ENCODE data around the gene CHD1.
"Not testable (repeated sequence)": the region's sequence is repeated elsewhere in the genome, so short reads cannot be mapped to it uniquely, and the experiment has no call there.

Gene CHD1

GRCh38 chr5:98928873-98929709, at the start of gene CHD1:
Gene CHD1, minus strand, starts transcription at chr5:98929007. Its CDS starts 2,621 bp downstream, at chr5:98926386.
- peak; percentile 94 for DNase-seq

DNA sequence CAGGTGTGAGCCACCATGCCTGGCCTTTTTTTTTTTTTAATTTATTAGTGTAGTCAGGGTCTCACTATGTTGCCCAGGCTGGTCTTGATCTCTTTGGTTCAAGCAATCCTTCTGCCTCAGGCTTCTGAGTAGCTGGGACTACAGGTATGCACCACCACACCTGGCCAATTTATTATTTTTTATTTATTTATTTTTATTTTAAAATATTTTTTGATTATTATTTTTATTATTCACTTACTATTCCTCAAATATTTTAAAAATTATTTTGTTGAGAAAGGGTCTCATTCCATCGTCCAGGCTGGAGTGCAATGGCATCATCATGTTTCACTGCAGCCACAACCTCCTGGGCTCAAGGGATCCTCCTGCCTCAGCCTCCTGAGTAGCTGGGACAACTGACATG, 49.7 kb upstream of the CHD1 start:
- DNase-seq = no peak

DNA sequence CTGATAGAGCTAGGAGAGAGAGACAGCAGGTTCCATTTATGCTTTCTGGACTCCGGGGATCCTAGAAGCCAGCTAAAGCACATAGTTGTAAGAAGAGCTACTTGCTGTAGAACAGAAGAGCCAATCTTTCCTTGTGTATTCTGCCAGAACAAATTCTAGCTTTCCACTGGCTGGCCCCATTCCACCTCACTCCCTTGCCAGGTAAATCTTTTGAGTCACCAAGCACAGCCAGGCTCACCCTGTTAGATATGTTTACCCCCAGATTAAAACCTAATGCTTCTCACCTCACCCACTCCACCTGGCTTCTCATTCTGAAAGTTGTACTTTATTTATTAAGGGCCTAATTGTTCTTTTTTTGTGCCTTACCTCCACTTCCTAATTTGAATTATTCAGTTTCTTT, 48.9 kb upstream of the CHD1 start:
- DNase-seq = no peak

DNA sequence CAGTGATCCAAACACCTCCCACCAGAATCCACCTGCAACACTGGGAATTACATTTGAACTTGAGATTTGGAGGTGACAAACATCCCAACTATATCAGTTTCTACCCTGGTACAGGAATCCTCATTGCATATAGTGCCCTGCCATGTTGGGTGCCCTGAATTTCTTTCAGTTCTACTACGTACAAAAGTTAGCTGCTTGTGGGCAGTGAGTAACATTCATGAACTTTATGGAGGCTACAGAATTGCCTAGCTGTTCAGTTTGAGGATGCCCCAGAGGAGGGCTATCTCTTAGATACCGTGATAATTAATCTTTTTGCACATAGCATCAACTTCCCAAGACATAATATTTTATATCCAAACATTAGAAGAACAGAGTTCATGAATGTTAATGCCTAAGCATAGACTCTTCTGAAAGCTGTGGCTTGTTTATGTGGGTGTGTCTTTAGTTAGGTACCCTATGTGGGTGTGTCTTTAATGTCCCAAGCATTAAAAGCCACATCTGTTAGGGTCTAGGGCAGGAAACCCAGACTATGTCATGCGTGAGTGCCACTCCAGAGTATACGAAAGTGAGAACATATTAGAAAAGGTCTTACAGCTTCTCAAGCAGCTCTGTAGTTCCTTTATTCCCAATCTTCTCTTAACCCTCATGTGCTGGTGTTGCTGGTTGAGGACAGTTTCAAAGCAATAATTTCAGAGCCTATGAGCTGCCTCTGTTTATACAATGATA, 47.0 kb upstream of the CHD1 start:
- no peak for DNase-seq

GRCh38 chr5:98975223-98975622, 46.4 kb upstream of the CHD1 start:
- no peak for DNase-seq

DNA sequence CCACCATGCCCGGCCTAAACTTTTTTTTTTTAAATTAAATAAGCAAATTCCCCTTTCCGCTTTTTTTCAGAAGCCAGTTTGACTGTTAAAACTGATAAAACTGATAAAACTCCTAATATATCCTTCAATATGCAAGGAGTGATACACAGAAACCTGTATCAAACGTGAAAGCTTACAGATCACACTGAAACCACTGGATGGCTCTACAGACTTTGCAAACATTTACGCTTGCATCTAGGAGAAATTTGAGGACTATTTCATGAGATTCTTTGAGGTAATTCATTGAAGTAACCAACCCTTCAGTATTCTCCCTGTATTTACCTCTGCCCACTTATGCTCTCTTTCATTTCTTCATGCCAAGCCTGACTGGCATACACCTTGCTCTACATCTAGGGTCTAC, 40.6 kb upstream of the CHD1 start:
- no peak for DNase-seq

DNA sequence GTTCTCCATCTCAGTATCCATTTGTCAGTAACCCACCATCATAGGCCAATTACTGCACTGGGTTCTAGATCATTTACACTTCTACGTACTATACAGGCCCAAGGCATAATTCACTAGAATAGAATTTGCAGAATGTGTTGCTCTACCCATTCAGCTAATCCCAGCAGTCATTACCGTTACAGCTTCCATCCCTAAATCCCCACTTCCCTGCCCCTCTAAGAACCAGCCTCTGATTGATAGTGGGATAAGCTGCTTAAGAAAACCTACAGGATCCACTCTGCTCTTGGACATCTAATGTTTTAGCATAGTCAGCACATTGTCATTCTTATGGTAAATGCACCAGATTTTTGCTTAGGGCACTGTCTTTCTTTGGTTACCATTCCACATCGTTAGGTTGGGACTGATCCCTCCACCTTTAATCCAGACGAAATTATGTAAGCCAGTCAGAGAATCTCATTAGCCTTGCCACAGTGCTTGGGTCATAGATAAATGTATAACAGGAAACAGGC, 39.3 kb upstream of the CHD1 start:
- DNase-seq = no peak

GRCh38 chr5:98965226-98965625, 36.4 kb upstream of the CHD1 start:
- DNase-seq = no peak

GRCh38 chr5:98964621-98965020, 35.8 kb upstream of the CHD1 start:
- no peak for DNase-seq

DNA sequence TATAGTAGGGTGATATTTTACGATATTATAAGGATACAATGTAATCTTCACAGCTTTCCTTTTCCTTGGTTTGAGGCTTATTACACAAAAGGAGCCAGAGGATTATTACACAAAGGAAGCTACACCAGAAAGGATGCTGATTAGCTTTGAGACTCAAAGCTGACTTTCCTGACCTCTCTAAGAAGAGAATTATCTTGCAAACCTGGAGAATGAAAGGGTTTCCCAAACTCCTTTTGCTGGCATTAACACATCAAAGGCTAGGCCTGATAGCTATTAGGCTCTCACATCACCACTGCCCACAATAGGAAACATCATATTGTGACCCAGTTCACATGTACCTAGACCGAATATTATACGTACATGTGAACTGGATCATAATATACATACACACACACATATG, 34.2 kb upstream of the CHD1 start:
- DNase-seq = no peak

DNA sequence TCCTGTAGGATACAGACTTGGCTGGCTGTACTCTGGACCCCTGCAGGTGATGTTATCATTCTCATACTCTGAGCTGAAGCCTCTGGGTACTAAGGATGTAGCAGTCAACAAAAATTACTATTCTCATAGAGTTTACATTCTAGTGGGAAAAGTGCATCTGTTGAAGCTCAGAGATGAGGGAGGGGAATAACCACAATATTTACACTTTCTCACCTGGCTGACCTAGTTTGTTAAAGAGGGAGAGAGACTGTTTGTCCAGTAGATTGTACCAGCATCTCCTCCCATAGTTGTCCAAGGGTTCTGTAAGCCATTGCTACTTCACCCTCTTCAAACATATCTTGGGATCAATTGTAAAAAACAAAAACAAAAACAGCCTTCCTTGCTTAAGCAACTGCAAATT, 33.8 kb upstream of the CHD1 start:
- no peak for DNase-seq

DNA sequence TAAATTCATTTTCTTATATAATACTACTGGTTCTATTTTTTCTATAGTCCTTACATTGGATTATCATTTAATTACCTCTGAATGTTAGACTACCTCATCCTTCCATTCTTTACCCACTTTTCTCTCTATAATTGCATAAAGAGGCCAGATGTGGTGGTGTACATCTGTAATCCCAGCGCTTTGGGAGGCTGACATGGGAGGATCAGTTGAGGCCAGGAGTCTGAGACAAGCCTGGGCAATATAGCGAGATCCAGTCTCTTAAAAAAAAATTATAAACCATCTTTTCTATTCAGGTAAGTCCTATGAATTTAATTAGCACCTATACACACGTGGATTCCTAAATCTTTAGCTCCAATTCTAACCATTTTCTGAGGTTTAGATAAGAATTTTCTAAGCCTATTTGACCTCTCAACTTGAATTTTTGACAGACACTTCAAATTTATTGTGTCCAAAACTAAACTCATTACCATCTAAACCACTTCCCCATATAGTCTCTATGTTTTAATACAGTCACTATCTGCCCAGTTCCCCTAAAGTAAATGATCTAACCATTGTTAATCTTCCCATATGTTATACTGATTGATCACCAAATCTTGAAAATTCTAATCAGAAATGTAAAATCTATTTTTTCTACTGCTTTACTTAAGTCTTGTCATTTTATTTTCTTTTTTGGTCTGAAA, 33.0 kb upstream of the CHD1 start:
- DNase-seq = no peak

- DNase-seq = no peak
Measured at GRCh38 chr5:98957307-98957706, 28.5 kb upstream of the CHD1 start.

GRCh38 chr5:98955888-98956287, 27.1 kb upstream of the CHD1 start:
- DNase-seq = not testable (repeated sequence)

- not testable (repeated sequence) for DNase-seq
Measured at GRCh38 chr5:98955471-98955870, 26.7 kb upstream of the CHD1 start.

- DNase-seq = no peak
Measured at GRCh38 chr5:98954392-98955028, 25.7 kb upstream of the CHD1 start.

DNA sequence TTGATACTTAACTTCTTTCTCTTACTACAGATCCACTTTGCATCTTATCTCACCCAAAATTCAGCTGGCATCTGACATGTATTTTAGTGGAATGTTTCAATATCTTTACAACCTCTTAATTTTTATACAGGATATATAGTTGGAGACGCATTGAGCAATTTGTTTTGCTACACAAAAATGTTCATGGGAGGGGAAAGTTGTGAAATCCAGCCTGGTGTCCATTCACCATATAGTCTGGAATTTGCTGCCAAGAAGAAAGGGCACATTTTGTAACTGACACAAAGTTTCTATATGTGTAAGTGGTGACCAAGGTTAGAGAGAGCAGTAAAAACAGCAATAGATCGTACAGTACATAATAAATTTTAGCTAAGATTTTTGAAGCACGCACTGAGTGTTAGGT, 14.0 kb upstream of the CHD1 start:
- no peak for DNase-seq

DNA sequence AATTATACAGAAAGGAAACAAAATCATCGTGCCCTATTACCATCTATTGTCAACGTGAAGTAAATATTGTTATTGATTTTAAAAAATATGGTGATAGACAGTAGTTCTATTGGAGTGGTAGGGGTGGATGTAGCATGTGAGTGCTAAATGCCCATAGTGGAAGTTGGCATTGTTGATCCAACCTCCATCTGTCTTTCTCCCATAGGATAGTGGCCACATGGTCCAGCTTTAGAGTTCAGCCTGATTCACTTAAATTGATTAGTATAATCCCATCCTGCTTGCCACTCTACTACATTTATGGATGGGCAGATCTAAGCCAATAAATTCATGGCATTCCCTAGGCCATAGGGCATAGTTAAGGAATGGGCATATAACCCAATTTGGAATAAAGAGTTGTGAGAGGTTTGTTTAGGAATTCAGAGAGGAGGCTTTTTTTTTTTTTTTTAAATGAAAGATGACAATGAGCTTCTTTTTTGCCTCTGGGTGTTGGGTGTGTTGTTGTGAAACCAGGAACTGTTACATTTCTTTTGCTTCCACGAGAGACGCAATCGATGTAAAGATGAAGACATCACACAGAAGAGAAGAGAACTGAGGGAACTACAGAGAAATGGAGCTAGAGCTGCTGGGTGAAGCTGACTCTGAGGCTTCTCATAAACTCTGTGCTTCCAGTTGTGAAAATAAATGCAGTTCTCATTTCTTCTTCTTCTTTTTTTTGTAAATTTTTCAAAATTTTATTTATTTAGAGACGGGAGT, 12.5 kb upstream of the CHD1 start:
- no peak for DNase-seq

DNA sequence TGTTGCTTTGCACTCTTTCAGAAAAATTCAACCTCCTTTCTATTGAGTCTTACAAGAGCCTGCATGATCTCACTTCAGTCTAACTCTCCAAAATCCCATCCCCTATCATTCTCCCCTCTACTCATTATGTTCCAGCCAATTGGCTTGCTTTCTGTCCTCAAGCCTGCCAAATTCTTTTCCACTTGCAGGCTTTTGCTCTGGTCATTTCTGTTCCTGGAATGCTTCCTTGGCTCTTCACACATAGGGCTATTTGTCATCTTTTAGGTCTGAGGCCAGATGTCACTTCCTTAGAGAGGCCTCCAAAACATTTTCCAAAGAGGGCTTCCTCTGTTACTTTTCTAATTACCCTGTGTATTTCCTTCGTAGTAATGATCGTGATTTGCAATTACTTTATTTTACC, 11.8 kb upstream of the CHD1 start:
- no peak for DNase-seq

DNA sequence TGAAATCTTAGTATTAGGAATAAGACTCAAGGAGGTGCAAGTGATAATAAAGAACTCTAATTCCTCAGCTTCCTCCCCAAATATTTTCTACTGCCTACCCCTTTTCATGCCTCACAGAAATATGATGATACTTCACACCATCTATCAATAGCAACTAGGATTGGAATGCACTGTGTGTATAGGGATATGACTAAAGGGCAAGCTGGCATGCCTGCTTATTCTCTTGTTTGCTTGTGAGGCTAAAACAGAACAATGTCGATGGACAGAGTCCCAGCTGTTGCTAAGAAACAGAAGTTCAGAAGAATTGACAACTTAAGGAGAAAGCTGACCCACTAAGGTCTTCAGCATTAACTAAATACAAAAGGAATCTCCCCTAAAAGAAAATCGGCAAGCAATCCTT, 9.7 kb upstream of the CHD1 start:
- no peak for DNase-seq

DNA sequence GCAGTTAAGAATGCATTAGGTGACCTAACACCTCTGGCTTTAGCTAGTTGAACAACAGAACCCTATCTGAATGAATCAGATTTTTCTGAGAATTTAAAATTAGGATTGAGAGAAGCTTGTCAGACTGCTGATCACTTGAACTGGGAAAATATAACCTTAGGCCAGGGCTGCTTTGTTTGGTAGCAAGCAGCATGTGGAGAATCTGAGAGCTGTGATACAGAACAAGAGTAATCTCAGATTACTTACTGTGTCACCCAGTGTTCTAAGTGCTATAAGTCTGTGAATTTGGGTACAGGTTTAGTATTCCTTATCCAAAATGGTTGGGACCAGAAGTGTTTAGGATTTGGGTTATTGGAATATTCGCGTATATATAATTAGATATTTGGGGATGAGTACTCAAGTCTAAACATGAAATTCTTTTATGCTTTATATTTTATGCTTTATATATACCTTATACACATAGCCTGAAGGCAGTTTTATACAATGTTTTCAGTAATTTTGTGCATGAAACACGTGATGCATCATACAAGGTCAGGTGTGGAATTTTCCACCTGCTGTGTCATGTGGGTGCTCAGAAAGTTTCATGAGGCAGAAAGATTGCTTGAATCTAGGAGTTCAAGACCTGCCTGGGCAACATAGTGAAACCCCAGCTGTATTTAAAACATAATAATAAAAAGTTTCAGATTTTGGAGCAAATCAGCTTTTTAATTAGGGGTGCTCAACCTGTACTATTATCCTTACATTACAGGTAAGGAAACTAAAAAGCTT, 8.3 kb upstream of the CHD1 start:
- DNase-seq = no peak

DNA sequence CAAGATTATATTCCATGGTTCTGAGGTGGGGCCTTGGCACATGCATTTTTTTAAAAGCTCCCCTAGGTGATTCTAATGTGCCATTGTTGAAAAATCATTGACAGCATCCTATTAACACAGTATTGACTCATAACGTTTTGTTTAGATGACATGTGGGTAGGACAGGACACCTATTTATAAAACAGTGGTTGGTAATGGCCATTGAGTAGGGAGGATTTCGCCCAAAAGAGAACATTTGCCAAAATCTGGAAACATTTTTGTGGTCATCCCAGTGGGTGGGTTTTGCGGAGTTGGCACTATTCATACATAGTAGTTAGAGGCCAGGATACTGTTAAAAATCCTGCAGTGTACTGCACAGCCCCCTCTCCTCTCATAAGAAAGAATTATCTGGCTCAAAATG, 6.4 kb upstream of the CHD1 start:
- DNase-seq = no peak
